ENCODE results near the gene FBXL14. TPM values are rescaled to one million over a fixed set of nuclear protein-coding genes. Genes with fewer than 3 reads are reported as not detected.

FBXL14 gene
- total RNA-seq: 1 to 10 TPM; 6.5 to 8.3 (median 8.0) TPM
- 4.7 TPM for polyA plus RNA-seq
- long read RNA-seq, donor 1, partial matches to known transcripts: 0 of 53 reads
- long read RNA-seq, donor 1, other reads (novel, unspliced or antisense): 52 of 53 reads
- long read RNA-seq, donor 2, partial matches to known transcripts: 0 of 38 reads
- long read RNA-seq, donor 2, other reads (novel, unspliced or antisense): 38 of 38 reads
- long read RNA-seq, donor 3, partial matches to known transcripts: 0 of 3 reads
- long read RNA-seq, donor 3, other reads (novel, unspliced or antisense): 2 of 3 reads
- long read RNA-seq, donor 4, partial matches to known transcripts: 0 of 24 reads
- long read RNA-seq, donor 4, other reads (novel, unspliced or antisense): 24 of 24 reads

- no peaks in the 10 kb centered on the region for H3K9me3 ChIP-seq (ENCODE audit: control insufficient read depth, low read length)
- ATAC-seq (peak; percentile 82 to 85), DNase-seq (peak; percentile 92 to 96 (median 96))
- peak within 1 kb of the TSS; percentile 85 for H3K4me3 ChIP-seq (ENCODE audit: low read length)
- peak within 1 kb of the TSS; percentile 74 for H3K27ac ChIP-seq (ENCODE audit: low read length)
- under 1% methylated on average over 115 of the region's 115 CpGs for WGBS
- H3K4me1 ChIP-seq (ENCODE audit: control insufficient read depth, insufficient read depth, low read length): peaks cover 2% of the 10 kb centered on the region
- H3K27me3 ChIP-seq (ENCODE audit: control insufficient read depth, insufficient read depth): no peaks in the 10 kb centered on the region
- intact Hi-C loops (cut with DNase I): no loop called here
These were observed at the start of gene FBXL14 for GRCh38 chr12:1594261-1595025. TSS of gene FBXL14 (minus strand) at chr12:1594581. CDS start at chr12:1594066, 515 bp downstream.

DNA sequence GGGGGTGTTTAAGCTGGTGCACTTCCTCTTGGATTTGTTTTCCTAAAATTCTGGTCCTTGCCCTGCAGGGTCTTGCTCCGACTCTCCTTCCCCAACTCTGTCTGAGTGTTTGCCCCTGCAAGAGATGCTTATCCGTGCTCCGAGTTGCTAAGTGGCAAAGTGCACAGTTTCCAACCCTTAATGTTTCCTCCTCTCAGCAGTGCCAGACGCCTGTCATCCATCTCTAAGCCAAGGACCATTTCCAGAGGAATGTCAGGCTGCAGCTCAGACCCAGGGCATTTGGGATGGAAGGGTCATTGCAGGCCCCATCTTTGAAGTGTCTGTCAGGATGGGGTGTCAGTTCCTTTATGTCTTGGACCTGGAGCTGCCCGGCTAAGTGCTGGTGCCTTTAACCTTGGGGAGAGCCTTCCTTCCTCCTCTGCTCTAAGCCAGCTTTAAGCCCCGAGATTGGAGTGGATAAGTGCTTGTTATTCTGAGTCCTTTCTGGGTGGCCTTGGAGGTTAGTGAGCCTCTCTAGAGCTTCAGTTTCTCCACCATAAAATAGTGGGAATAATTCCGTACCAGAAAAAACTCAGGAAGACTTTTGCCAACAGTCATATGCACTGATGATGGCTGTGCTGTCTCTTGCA is 49.6 kb upstream of the FBXL14 start:
- no peak for ATAC-seq
- Histone ChIP-seq H3K27ac (ENCODE audit: low read length) (no peak overlapping the region), H3K27me3 (ENCODE audit: control insufficient read depth, insufficient read depth) (no peaks in the 10 kb centered on the region), H3K4me1 (ENCODE audit: control insufficient read depth, insufficient read depth, low read length) (no peaks in the 10 kb centered on the region), H3K9me3 (ENCODE audit: control insufficient read depth, low read length) (no peaks in the 10 kb centered on the region), H3K4me3 (ENCODE audit: low read length) (no peak overlapping the region)
- DNase-seq: no peak
- intact Hi-C loops (cut with DNase I): no loop called here
- WGBS: 41% methylated on average over 7 of the region's 7 CpGs

GRCh38 chr12:1643043-1643442 is 48.7 kb upstream of the FBXL14 start:
- DNase-seq (no peak), ATAC-seq (no peak)
- no peaks in the 10 kb centered on the region for H3K9me3 ChIP-seq (ENCODE audit: control insufficient read depth, low read length)
- intact Hi-C loops (cut with DNase I): no loop called here
- 62% methylated on average over 9 of the region's 9 CpGs for WGBS
- H3K4me3 ChIP-seq (ENCODE audit: low read length): no peak overlapping the region
- H3K27me3 ChIP-seq (ENCODE audit: control insufficient read depth, insufficient read depth): no peaks in the 10 kb centered on the region
- no peak overlapping the region for H3K27ac ChIP-seq (ENCODE audit: low read length)
- no peaks in the 10 kb centered on the region for H3K4me1 ChIP-seq (ENCODE audit: control insufficient read depth, insufficient read depth, low read length)

DNA sequence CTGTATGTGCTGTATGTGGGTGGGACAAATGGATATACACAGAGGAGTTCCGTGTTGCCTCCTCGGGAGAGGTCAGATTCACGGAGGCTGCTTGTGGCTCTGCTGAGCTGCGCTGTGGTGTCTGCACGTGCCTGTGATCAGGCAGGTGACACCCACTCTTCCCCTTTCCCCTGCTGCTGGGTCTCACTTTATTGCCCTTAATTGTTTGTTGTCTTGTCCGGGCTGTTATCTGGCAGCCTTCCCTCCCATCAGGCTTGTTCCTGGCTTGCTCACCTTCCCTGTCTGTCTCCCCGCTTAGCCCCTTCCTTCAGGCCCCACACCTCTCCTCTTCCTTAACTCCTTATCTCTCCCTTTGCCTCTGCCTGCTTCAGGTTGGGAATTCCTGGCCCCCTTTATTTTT is 48.1 kb upstream of the FBXL14 start:
- H3K27me3 ChIP-seq (ENCODE audit: control insufficient read depth, insufficient read depth): no peaks in the 10 kb centered on the region
- DNase-seq: no peak
- 64% methylated on average over 7 of the region's 7 CpGs for WGBS
- no peak overlapping the region for H3K27ac ChIP-seq (ENCODE audit: low read length)
- intact Hi-C loops (cut with DNase I): no loop called here
- no peak for ATAC-seq
- no peaks in the 10 kb centered on the region for H3K4me1 ChIP-seq (ENCODE audit: control insufficient read depth, insufficient read depth, low read length)
- H3K9me3 ChIP-seq (ENCODE audit: control insufficient read depth, low read length): no peaks in the 10 kb centered on the region
- no peak overlapping the region for H3K4me3 ChIP-seq (ENCODE audit: low read length)

- H3K27me3 ChIP-seq (ENCODE audit: control insufficient read depth, insufficient read depth): no peaks in the 10 kb centered on the region
- H3K9me3 ChIP-seq (ENCODE audit: control insufficient read depth, low read length): no peaks in the 10 kb centered on the region
- ATAC-seq: no peak
- H3K27ac ChIP-seq (ENCODE audit: low read length): no peak overlapping the region
- WGBS: 73% methylated on average over 18 of the region's 18 CpGs
- peak in 1 of 3 donors; percentile 63 for DNase-seq
- no peaks in the 10 kb centered on the region for H3K4me1 ChIP-seq (ENCODE audit: control insufficient read depth, insufficient read depth, low read length)
- intact Hi-C loops (cut with DNase I): no loop called here
- H3K4me3 ChIP-seq (ENCODE audit: low read length): no peak overlapping the region
These were observed 46.2 kb upstream of the FBXL14 start for GRCh38 chr12:1640328-1641234.

DNA sequence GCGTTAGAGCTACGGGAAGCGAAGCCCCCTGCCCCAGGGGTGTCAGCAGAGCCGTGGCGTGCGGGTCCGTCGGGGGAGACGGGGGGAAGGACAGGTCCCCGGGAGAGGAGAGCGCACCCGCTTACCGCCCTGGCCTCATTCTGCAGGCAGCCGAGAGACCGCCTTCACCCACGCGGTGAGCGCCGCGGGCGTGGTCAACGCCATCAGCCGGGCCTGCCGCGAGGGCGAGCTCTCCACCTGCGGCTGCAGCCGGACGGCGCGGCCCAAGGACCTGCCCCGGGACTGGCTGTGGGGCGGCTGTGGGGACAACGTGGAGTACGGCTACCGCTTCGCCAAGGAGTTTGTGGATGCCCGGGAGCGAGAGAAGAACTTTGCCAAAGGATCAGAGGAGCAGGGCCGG is 45.2 kb upstream of the FBXL14 start:
- Histone ChIP-seq H3K4me1 (ENCODE audit: control insufficient read depth, insufficient read depth, low read length) (no peaks in the 10 kb centered on the region), H3K4me3 (ENCODE audit: low read length) (no peak overlapping the region), H3K27ac (ENCODE audit: low read length) (no peak overlapping the region), H3K9me3 (ENCODE audit: control insufficient read depth, low read length) (no peaks in the 10 kb centered on the region), H3K27me3 (ENCODE audit: control insufficient read depth, insufficient read depth) (no peaks in the 10 kb centered on the region)
- DNase-seq: no peak
- 85% methylated on average over 40 of the region's 40 CpGs for WGBS
- intact Hi-C loops (cut with DNase I): no loop called here
- ATAC-seq: peak in 1 of 2 donors; percentile 14

DNA sequence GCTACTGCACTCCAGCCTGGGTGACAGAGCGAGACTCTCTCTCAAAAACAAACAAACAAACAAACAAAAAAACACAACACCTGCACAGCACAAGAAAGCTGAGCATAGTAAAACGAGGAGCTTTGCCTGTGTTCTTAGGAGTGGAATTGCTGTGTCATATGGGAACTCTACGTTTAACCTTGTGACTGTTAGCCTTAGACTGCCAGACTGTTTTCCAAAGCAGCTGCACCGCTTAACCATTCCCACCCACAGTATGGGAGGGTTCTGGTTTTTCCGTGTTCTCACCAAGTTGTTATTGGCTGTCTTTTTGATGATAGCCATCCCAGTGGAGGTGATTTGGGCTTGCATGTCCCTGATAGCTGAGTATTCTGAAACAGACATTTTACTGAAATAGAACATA is 43.8 kb upstream of the FBXL14 start:
- Histone ChIP-seq H3K4me1 (ENCODE audit: control insufficient read depth, insufficient read depth, low read length) (peaks cover 1% of the 10 kb centered on the region), H3K27ac (ENCODE audit: low read length) (no peak overlapping the region), H3K27me3 (ENCODE audit: control insufficient read depth, insufficient read depth) (no peaks in the 10 kb centered on the region), H3K9me3 (ENCODE audit: control insufficient read depth, low read length) (no peaks in the 10 kb centered on the region), H3K4me3 (ENCODE audit: low read length) (no peak overlapping the region)
- 74% methylated on average over 5 of the region's 5 CpGs for WGBS
- DNase-seq (no peak), ATAC-seq (no peak)
- intact Hi-C loops (cut with DNase I): no loop called here

- peaks cover 1% of the 10 kb centered on the region for H3K4me1 ChIP-seq (ENCODE audit: control insufficient read depth, insufficient read depth, low read length)
- intact Hi-C loops (cut with DNase I): no loop called here
- WGBS: 80% methylated on average over 11 of the region's 11 CpGs
- DNase-seq (no peak), ATAC-seq (no peak)
- H3K9me3 ChIP-seq (ENCODE audit: control insufficient read depth, low read length): no peaks in the 10 kb centered on the region
- H3K4me3 ChIP-seq (ENCODE audit: low read length): no peak overlapping the region
- H3K27me3 ChIP-seq (ENCODE audit: control insufficient read depth, insufficient read depth): no peaks in the 10 kb centered on the region
- no peak overlapping the region for H3K27ac ChIP-seq (ENCODE audit: low read length)
These were observed 41.1 kb upstream of the FBXL14 start for GRCh38 chr12:1635301-1636095.

DNA sequence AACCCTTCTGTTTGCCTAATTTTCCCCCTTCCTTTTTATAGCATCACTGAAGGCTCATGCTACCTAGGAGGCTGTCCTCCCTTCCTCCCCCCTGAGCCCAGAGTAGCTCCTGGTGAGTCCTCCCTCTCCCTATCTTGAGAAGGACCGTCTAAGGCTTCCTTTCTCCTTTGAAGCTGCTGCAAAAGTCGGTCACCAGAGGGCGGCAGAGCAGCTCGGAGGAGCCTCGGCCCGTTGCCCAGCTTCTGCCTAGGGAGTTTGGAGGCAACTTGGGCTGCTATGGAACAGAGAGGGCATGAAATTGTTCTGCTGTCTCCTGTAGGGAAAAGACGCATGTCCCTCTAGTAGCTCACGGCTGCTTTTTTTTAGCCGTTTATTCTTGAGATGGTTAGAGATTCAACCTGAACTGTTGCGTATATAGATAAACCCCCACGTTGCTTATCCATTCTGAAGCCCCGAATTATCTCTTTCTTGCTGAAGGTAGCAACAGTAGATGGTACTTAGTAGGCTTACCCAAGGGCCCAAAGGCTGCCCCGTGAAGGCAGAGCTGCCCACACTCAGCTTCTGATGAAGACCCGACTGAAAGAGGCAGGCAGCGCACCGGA is 40.3 kb upstream of the FBXL14 start:
- peaks cover 1% of the 10 kb centered on the region for H3K4me1 ChIP-seq (ENCODE audit: control insufficient read depth, insufficient read depth, low read length)
- no peaks in the 10 kb centered on the region for H3K9me3 ChIP-seq (ENCODE audit: control insufficient read depth, low read length)
- no peak overlapping the region for H3K4me3 ChIP-seq (ENCODE audit: low read length)
- peak; percentile 88 to 96 (median 92) for DNase-seq
- intact Hi-C loops (cut with DNase I): no loop called here
- peak; percentile 58 to 59 for ATAC-seq
- no peaks in the 10 kb centered on the region for H3K27me3 ChIP-seq (ENCODE audit: control insufficient read depth, insufficient read depth)
- H3K27ac ChIP-seq (ENCODE audit: low read length): no peak overlapping the region
- 38% methylated on average over 16 of the region's 16 CpGs for WGBS
